NCI-H2171 (cell line): ENCODE measurements around the gene ARFGAP3.
"Not testable (repeated sequence)": the region's sequence is repeated elsewhere in the genome, so short reads cannot be mapped to it uniquely, and the experiment has no call there.

ENCODE experiments used
- DNase-seq: peaks from one replicate; lab custom pipeline; 2025; lab: John Stamatoyannopoulos, UW

ARFGAP3 gene

GRCh38 chr22:42794551-42795510 lies 62.2 kb downstream of the ARFGAP3 start:
- peak; percentile 90 for DNase-seq

GRCh38 chr22:42793848-42794405 lies 63.1 kb downstream of the ARFGAP3 start:
- DNase-seq, result no peak

GRCh38 chr22:42792909-42793847 lies 63.9 kb downstream of the ARFGAP3 start:
- DNase-seq, result no peak

- no peak for DNase-seq
These were observed 64.6 kb downstream of the ARFGAP3 start for GRCh38 chr22:42792453-42792908.

GRCh38 chr22:42791721-42792452 lies 65.2 kb downstream of the ARFGAP3 start:
- no peak for DNase-seq

- no peak for DNase-seq
These were observed 68.6 kb downstream of the ARFGAP3 start for GRCh38 chr22:42788466-42788865.

GRCh38 chr22:42788021-42788420 lies 69.1 kb downstream of the ARFGAP3 start:
- DNase-seq, result no peak

- no peak for DNase-seq
These were observed 69.7 kb downstream of the ARFGAP3 start for GRCh38 chr22:42787357-42787736.

GRCh38 chr22:42786606-42787356 lies 70.3 kb downstream of the ARFGAP3 start:
- DNase-seq, result no peak

- DNase-seq, result no peak
These were observed 71.2 kb downstream of the ARFGAP3 start for GRCh38 chr22:42785706-42786499.

- DNase-seq, result not testable (repeated sequence)
These were observed 74.8 kb downstream of the ARFGAP3 start for GRCh38 chr22:42782306-42782705.

- DNase-seq, result peak; percentile 81
These were observed 77.0 kb downstream of the ARFGAP3 start for GRCh38 chr22:42780070-42780540.

GRCh38 chr22:42777126-42777525 lies 79.9 kb downstream of the ARFGAP3 start:
- no peak for DNase-seq

- DNase-seq, result no peak
These were observed 83.9 kb downstream of the ARFGAP3 start for GRCh38 chr22:42773167-42773566.

- no peak for DNase-seq
These were observed 84.4 kb downstream of the ARFGAP3 start for GRCh38 chr22:42772647-42773046.

- DNase-seq, result no peak
These were observed 86.0 kb downstream of the ARFGAP3 start for GRCh38 chr22:42770941-42771647.

- no peak for DNase-seq
These were observed 86.7 kb downstream of the ARFGAP3 start for GRCh38 chr22:42770448-42770726.

- DNase-seq, result no peak
These were observed 87.3 kb downstream of the ARFGAP3 start for GRCh38 chr22:42769574-42770447.

GRCh38 chr22:42769238-42769573 lies 87.9 kb downstream of the ARFGAP3 start:
- DNase-seq, result no peak
